Measurements from ENCODE around the gene SRSF11.

- TF ChIP-seq CTCF (IDR thresholded peaks at IDR 0.05), result no peak
- TF ChIP-seq EP300 (IDR thresholded peaks at IDR 0.05), result no peak
- TF ChIP-seq POLR2A (IDR thresholded peaks at IDR 0.05), result no peak
These were observed 32.7 kb upstream of the SRSF11 start for GRCh38 chr1:70188522-70188921.
